ENCODE data around the gene DOCK9.

DNA sequence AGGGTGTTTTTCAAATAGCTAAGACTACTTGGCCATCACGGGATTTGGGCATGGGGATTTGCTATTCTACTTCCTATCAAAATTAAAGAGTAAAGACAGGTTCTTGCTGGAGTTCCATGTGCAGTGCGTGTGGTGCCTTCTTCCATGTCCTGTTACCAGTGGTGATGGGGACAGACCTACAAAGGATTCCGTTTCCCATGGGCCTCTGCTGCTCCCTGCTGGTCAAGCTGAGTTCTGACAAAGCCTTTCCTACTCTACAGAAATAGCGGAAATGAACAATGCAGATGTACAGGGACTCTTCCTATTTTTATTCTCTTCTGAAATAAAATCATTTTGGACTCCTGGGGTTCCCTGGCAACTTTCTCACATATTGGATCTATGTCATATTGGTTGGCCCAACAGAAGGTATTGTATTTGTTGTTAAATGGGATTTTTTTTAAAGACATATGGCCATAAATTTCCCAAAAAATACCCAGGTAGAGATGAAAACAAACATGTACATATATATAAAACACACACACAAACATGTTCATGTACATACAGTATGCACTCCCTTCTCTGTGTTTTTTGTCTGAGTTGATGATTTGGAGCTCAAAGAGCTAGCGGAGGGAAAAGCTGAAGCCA is 134.9 kb downstream of the DOCK9 start:
- TF ChIP-seq CTCF (IDR thresholded peaks at IDR 0.05) (peak; percentile 74 to 92 (median 79)), POLR2AphosphoS5 (IDR thresholded peaks at IDR 0.05) (peak in 1 of 2 donors; percentile 12)

Data from esophagus muscularis mucosa (tissue), 3 donors.